Activated T-cell treated with anti-CD3 and anti-CD28 coated beads for 1 hour (primary cell): ENCODE data around the gene ZHX3.
"Not testable (repeated sequence)": the region's sequence is repeated elsewhere in the genome, so short reads cannot be mapped to it uniquely, and the experiment has no call there.

ENCODE experiments used
- DNase-seq: peaks from one replicate; pipeline ENCODE4 v3.0.0-alpha.2; 2020; ENCODE audit warnings: low read depth

Gene ZHX3

DNA sequence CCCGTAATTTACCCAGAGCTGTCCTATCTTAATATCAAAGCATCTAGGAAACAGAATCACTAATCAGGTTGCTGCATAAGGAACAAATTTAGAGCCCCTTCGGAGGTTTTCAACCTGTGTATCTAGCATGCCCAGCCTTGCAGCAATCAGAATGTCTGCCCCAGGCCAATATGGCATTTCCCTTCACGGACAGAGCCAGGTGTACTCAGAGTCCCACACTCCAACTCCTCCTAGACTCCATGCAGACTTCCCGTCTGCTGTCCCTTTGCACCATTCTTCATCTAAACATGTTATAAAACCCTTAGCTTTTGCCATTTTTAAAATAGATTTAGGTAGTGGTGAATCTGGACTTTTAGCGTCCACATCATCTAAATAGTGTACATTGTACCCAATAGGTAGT lies 61.0 kb downstream of the ZHX3 start:
- DNase-seq = no peak

GRCh38 chr20:41255655-41256054 lies 61.9 kb downstream of the ZHX3 start:
- DNase-seq = no peak

- no peak for DNase-seq
These were observed 67.9 kb downstream of the ZHX3 start for GRCh38 chr20:41249411-41250281.

DNA sequence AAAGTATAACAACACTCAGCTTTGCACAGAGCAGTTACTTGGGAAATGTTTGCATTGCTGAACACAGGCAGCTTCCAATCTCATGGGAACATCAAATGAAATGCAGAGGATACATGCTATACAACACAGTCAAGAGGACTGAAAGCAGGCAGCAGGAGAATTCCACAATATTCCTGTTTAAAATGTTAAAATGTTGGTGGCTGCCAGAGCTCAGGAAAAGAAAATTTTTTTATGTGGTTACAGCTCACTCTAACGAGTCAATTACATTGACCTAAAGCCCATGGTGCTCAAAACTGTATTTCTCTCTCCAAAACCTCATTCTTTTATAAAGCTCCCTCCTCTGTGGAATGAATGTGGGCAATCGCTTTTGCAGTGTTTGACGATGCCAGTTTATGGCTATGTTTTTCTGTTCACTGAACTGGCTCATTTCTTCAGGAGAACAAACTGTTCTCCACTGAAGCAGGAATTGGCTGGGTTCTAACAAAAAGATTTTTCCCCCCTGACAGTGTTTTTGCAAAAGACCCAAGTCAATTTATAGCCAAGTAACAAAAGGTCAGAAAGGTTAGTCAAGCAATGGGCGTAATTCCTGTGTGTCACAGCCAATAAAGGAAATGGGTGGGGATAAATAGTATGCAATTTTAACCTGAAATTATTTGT lies 69.0 kb downstream of the ZHX3 start:
- no peak for DNase-seq

- no peak for DNase-seq
These were observed 69.8 kb downstream of the ZHX3 start for GRCh38 chr20:41247523-41248367.

GRCh38 chr20:41245086-41245707 lies 72.3 kb downstream of the ZHX3 start:
- no peak for DNase-seq

GRCh38 chr20:41242807-41243206 lies 74.7 kb downstream of the ZHX3 start:
- DNase-seq = no peak

DNA sequence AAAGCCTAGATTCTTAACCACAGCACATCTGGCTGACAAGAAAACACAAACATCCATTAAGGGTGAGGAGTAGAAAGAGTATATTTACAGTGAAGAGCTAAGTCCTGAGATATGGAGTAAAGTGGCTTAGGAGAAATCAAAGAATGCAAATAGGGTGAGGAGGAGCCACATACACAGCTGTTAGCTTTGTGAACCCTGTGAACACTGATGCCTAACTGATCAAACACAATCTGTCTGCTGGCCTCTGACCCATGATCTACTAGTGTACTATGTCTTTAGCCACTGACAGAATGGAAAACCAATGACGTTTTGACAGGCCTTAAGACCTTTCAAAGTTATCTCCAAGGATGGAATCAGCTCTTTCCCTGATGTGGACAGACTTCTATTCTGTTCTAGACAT lies 75.2 kb downstream of the ZHX3 start:
- DNase-seq = no peak

DNA sequence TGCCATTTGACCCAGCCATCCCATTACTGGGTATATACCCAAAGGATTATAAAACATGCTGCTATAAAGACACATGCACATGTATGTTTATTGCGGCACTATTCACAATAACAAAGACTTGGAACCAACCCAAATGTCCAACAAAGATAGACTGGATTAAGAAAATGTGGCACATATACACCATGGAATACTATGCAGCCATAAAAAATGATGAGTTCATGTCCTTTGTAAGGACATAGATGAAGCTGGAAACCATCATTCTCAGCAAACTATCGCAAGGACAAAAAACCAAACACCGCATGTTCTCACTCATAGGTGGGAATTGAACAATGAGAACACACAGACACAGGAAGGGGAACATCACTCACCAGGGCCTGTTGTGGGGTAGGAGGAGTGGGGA lies 80.3 kb downstream of the ZHX3 start:
- DNase-seq = not testable (repeated sequence)

DNA sequence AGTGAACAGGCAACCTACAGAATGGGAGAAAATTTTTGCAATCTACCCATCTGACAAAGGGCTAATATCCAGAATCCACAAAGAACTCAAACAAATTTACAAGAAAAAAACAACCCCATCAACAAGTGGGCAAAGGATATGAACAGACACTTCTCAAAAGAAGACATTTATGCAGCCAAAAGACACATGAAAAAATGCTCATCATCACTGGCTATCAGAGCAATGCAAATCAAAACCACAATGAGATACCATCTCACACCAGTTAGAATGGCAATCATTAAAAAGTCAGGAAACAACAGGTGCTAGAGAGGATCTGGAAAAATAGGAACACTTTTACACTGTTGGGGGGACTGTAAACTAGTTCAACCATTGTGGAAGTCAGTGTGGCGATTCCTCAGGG lies 80.7 kb downstream of the ZHX3 start:
- not testable (repeated sequence) for DNase-seq

DNA sequence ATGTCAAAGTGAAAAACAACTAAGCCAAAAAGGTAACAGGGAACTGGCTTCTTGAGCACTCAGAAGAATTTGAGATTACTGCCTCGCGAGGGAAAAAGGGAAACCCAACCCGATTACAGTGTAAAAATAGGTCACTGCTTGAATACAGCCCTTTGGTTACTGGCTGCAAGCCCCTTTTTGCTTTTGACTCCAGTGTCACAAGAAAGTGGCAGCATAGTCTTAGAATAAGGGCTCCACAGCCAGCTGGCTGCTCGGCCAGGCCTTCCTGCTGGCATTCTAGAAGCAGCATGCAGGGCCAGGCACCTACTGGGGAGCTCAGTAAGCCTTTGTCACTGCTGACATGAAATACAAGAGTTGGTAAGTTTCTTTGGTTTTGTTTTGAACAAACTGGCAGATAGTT lies 83.0 kb downstream of the ZHX3 start:
- no peak for DNase-seq

DNA sequence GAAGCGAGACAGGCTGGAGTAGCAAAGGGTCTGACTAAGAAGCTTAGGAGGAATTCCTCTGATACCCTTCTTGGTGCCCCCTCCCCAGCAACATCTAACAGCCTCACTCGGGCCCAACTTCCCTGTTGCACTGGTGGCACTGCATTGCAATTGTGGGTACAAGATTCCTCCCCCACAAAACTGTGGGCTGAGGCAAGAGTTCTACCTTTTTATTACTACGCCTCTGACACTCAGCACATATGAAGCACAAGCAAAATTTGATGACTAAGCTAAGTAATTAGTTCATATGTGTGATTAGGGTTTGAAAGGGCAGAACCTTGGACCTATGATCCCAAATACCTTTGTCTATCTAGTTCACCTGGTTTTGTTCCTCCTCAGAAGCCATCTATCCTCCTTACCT lies 83.5 kb downstream of the ZHX3 start:
- no peak for DNase-seq

- no peak for DNase-seq
These were observed 84.3 kb downstream of the ZHX3 start for GRCh38 chr20:41232973-41233926.

DNA sequence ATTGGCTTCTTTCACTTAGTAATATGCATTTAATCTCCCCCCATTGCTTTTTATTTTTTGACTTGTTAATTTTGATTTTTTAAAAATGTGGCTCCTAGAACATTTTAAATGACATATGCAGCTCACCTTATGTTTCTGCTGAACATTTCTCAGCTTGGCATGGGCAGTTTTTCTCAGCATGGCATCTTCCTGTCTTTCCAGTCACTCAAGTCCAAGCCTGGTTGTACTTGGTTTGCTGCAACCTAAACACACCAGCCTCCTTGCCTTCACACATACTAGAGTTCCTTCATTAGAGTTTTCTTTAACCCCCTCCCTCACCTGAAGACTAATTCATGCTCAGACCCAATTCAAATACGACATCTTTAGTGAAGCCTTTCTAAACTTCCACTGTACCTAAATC lies 86.4 kb downstream of the ZHX3 start:
- no peak for DNase-seq

- no peak for DNase-seq
These were observed 87.4 kb downstream of the ZHX3 start for GRCh38 chr20:41230136-41230535.

GRCh38 chr20:41229259-41229658 lies 88.3 kb downstream of the ZHX3 start:
- no peak for DNase-seq

DNA sequence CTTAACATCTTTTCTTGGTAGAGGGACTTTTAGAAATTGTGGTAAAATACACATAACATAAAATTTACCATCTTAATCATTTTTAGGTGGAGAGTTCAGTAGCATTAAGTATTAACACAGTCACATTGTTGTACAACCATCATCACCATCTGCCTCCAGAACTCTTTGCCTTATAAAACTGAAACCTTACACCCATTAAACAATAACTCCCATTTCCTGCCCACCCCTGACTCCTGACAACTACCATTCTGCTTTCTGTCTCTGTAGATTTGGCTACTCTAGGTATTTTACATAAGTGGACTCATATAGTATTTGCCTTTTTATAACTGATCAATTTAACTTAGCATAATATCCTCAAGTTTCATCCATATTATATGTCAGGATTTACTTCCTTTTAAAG lies 88.7 kb downstream of the ZHX3 start:
- DNase-seq = no peak

DNA sequence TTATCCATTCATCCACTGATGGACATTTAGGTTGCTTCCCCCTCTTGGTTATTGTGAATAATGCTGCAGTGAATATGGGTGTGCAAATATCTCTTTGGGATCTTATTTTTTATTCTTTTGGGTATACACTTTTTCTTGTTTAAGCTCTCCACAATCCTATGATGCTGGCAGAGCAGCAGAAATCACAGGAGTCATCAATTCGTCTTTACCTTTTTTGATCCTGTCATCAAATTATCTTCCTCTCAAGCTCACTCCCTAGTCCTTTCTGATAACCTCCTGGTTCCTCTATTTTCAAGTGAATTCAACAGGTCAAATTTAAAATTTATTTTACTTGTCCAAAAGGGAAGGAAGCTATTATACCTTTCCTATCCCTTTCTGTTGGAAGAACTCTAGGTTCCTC lies 91.1 kb downstream of the ZHX3 start:
- no peak for DNase-seq

GRCh38 chr20:41225091-41225490 lies 92.4 kb downstream of the ZHX3 start:
- DNase-seq = no peak

GRCh38 chr20:41224281-41224680 lies 93.2 kb downstream of the ZHX3 start:
- DNase-seq = no peak

DNA sequence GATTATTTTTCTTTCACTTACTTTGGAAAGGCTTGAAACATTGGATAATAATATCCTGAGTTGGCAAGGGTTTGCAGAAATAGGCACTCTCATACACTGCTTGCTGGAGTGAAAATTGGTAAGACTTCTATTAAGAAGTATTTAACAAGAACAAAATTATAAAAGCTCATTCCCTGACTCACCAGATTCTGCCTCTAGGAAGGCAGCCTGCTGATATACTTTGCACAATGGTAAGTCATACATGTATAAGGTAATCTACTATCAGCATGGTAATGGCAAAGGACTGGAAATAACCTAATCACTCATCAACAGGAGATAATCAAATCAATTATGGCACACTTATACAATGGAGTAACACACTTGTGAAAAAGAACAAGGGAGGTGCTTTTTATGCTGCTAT lies 94.4 kb downstream of the ZHX3 start:
- DNase-seq = no peak
